Adipose tissue (tissue), 3 donors: ENCODE data around the gene BTBD9. TPM values are rescaled to one million over a fixed set of nuclear protein-coding genes. Genes with fewer than 3 reads are reported as not detected.

ENCODE experiments used
- H3K27ac ChIP-seq: one replicate; pipeline ENCODE4 v1.5.1; 2013; ENCODE audit warnings: low read depth, low read length
- WGBS, 3 donors: extraction: QIAGEN DNeasy Blood & Tissue Kit; methylation state at CpG; one replicate each; pipeline ENCODE4 v1.1.7; 2013; 5-methylcytosine and 5-hydroxymethylcytosine counted together
- polyA plus RNA-seq, 3 donors: library from polyadenylated mRNA; stranded (reverse); fragments of 200-250 nt; gene quantifications; one replicate each; pipeline ENCODE4 v1.2.3, GENCODE V29; 2013
- donor health status: healthy with polysubstance abuse.
- donor health status: Bipolar disorder and iron deficiency.
- donor health status: healthy.

The BTBD9 gene
- polyA plus RNA-seq, 3 donors: 2.4 to 2.5 (median 2.4) TPM

GRCh38 chr6:38310061-38310460 lies 329.7 kb downstream of the BTBD9 start:
- 81 to 93% (median 91%) methylated on average over 5 of the region's 5 CpGs for WGBS, 3 donors
- no peak overlapping the region for H3K27ac ChIP-seq

- no peak overlapping the region for H3K27ac ChIP-seq
These were observed 332.0 kb downstream of the BTBD9 start for GRCh38 chr6:38307740-38308139.

- H3K27ac ChIP-seq: no peak overlapping the region
These were observed 332.8 kb downstream of the BTBD9 start for GRCh38 chr6:38306931-38307330.

- H3K27ac ChIP-seq: no peak overlapping the region
- 66 to 87% (median 76%) methylated on average over 4 of the region's 4 CpGs for WGBS, 3 donors
These were observed 333.6 kb downstream of the BTBD9 start for GRCh38 chr6:38305995-38306681.

- no peak overlapping the region for H3K27ac ChIP-seq
- WGBS, 3 donors: 69 to 77% (median 77%) methylated on average over 2 of the region's 2 CpGs
These were observed 336.9 kb downstream of the BTBD9 start for GRCh38 chr6:38302838-38303237.

GRCh38 chr6:38302081-38302480 lies 337.6 kb downstream of the BTBD9 start:
- 94 to 97% (median 97%) methylated on average over 1 of the region's 1 CpG for WGBS, 3 donors

GRCh38 chr6:38290133-38290799 lies 349.5 kb downstream of the BTBD9 start:
- H3K27ac ChIP-seq: no peak overlapping the region
- WGBS, 3 donors: 69 to 84% (median 71%) methylated on average over 3 of the region's 3 CpGs

More at GRCh38 chr6:38302081-38302480, 337.6 kb downstream of the BTBD9 start:
- no peak overlapping the region for H3K27ac ChIP-seq

GRCh38 chr6:38287487-38287886 lies 352.2 kb downstream of the BTBD9 start:
- 78 to 93% (median 86%) methylated on average over 2 of the region's 2 CpGs for WGBS, 3 donors
- H3K27ac ChIP-seq: no peak overlapping the region

- WGBS, 3 donors: 77 to 88% (median 79%) methylated on average over 4 of the region's 4 CpGs
- no peak overlapping the region for H3K27ac ChIP-seq
These were observed 354.8 kb downstream of the BTBD9 start for GRCh38 chr6:38284802-38285394.

- 95 to 98% (median 96%) methylated on average over 4 of the region's 4 CpGs for WGBS, 3 donors
- no peak overlapping the region for H3K27ac ChIP-seq
These were observed 355.9 kb downstream of the BTBD9 start for GRCh38 chr6:38283734-38284362.

GRCh38 chr6:38282911-38283310 lies 356.8 kb downstream of the BTBD9 start:
- no peak overlapping the region for H3K27ac ChIP-seq
- 82 to 97% (median 95%) methylated on average over 3 of the region's 3 CpGs for WGBS, 3 donors

- whole genome bisulfite sequencing, 3 donors: 40 to 65% (median 44%) methylated on average over 2 of the region's 2 CpGs
- no peak overlapping the region for H3K27ac ChIP-seq
These were observed 358.6 kb downstream of the BTBD9 start for GRCh38 chr6:38281126-38281525.

- H3K27ac ChIP-seq: no peak overlapping the region
- 48 to 81% (median 69%) methylated on average over 2 of the region's 2 CpGs for WGBS, 3 donors
These were observed 359.7 kb downstream of the BTBD9 start for GRCh38 chr6:38279963-38280588.

- H3K27ac ChIP-seq: no peak overlapping the region
- WGBS, 3 donors: 68 to 77% (median 76%) methylated on average over 4 of the region's 4 CpGs
These were observed 360.3 kb downstream of the BTBD9 start for GRCh38 chr6:38279423-38279822.

- 91 to 100% (median 96%) methylated on average over 1 of the region's 1 CpG for WGBS, 3 donors
- H3K27ac ChIP-seq: no peak overlapping the region
These were observed 366.4 kb downstream of the BTBD9 start for GRCh38 chr6:38273325-38273724.

GRCh38 chr6:38272222-38272621 lies 367.5 kb downstream of the BTBD9 start:
- WGBS, 3 donors: 78 to 92% (median 86%) methylated on average over 1 of the region's 1 CpG
- no peak overlapping the region for H3K27ac ChIP-seq

GRCh38 chr6:38271081-38271480 lies 368.6 kb downstream of the BTBD9 start:
- no peak overlapping the region for H3K27ac ChIP-seq

GRCh38 chr6:38270367-38270766 lies 369.4 kb downstream of the BTBD9 start:
- no peak overlapping the region for H3K27ac ChIP-seq
- WGBS, 3 donors: 85 to 88% (median 88%) methylated on average over 1 of the region's 1 CpG
